A549 (cell line): Measurements from ENCODE around the gene HBZ. TPM values are rescaled to one million over a fixed set of nuclear protein-coding genes. Genes with fewer than 3 reads are reported as not detected.

Experiments
- ATAC-seq, 2 experiments: fragments of 200-7000 bp in 1 of 2; fragments of >200 bp in 1 of 2; cut with Nextera tagmentation in 1 of 2; cut with Tn5 transposase in 1 of 2; 3 replicates each; pipeline versions ENCODE4 v1.8.0 to v1.9.1; 2018 to 2020; ENCODE audit warnings: mild to moderate bottlenecking in 1 of 2, moderate library complexity in 1 of 2
- CTCF ChIA-PET: fragments of 300-600 bp; sonication (Branson Sonifier 250); formaldehyde crosslinking; extraction: SDS; loops from one replicate; lab custom pipeline; 2021; ENCODE audit warnings: antibody characterized with exemption, inconsistent platforms; lab: Yijun Ruan, JAX
- POLR2A ChIA-PET: fragments of 350-600 bp; formaldehyde crosslinking; extraction: SDS; loops from one replicate; lab custom pipeline; 2021; ENCODE audit warnings: antibody characterized with exemption, inconsistent platforms; lab: Yijun Ruan, JAX
- DNase-seq, 2 experiments: peaks; one replicate each; pipeline versions ENCODE4 v3.0.0 to v3.0.0-alpha.2; 2011 to 2016; ENCODE audit warnings: low read depth in 1 of 2, low spot score in 1 of 2
- FAIRE-seq: peaks from 2 replicates; lab custom pipeline; 2011; peaks lifted over from hg19 to GRCh38; lab: Jason Lieb, UNC
- H3K27ac ChIP-seq, 2 experiments: fragments of >200 bp; sonication (Bioruptor Twin); formaldehyde crosslinking; 3 replicates each; pipeline ENCODE4 v1.5.1; 2016 to 2017
- H3K4me1 ChIP-seq: fragments of >200 bp; sonication (Bioruptor Twin); formaldehyde crosslinking; 3 replicates; pipeline ENCODE4 v1.6.1; 2016
- H3K4me2 ChIP-seq: fragments of >200 bp; sonication (Bioruptor Twin); formaldehyde crosslinking; 3 replicates; pipeline ENCODE4 v1.6.1; 2016
- H3K4me3 ChIP-seq: fragments of >200 bp; sonication (Bioruptor Twin); formaldehyde crosslinking; 3 replicates; pipeline ENCODE4 v1.5.1; 2016
- H3K9me3 ChIP-seq: fragments of >200 bp; sonication (Bioruptor Twin); formaldehyde crosslinking; 3 replicates; pipeline ENCODE4 v1.6.1; 2016
- CBX2 ChIP-seq: fragments of 200-600 bp; sonication (generic); IDR thresholded peaks from 2 replicates; pipeline ENCODE4 v1.6.1; 2016; ENCODE audit warnings: low read depth, mild to moderate bottlenecking, borderline replicate concordance
- CHD4 ChIP-seq: fragments of 200-600 bp; sonication (generic); IDR thresholded peaks from 2 replicates; pipeline ENCODE4 v1.6.1; 2016; ENCODE audit warnings: antibody characterized with exemption, mild to moderate bottlenecking, borderline replicate concordance
- ESRRA ChIP-seq: fragments of 150-350 bp; IDR thresholded peaks from 2 replicates; pipeline ENCODE4 v1.6.1; 2014; ENCODE audit warnings: mild to moderate bottlenecking, low read length, borderline replicate concordance
- JUN ChIP-seq, 2 experiments: fragments of >200 bp; sonication (Bioruptor Twin); formaldehyde crosslinking; IDR thresholded peaks; 2 replicates in 1 of 2; 3 replicates in 1 of 2; pipeline ENCODE4 v1.6.1; 2016 to 2017
- JUNB ChIP-seq: fragments of >200 bp; sonication (Bioruptor Twin); formaldehyde crosslinking; IDR thresholded peaks from 2 replicates; pipeline ENCODE4 v1.6.1; 2016
- KDM5A ChIP-seq: fragments of 200-600 bp; sonication (generic); IDR thresholded peaks from 2 replicates; pipeline ENCODE4 v1.6.1; 2016; ENCODE audit warnings: antibody characterized with exemption, mild to moderate bottlenecking
- MAFK ChIP-seq: fragments of 450-650 bp; IDR thresholded peaks from 2 replicates; pipeline ENCODE4 v1.6.1; 2014; ENCODE audit not compliant: partially characterized antibody
- MAZ ChIP-seq: fragments of 150-350 bp; IDR thresholded peaks from 2 replicates; pipeline ENCODE4 v1.6.1; 2014; ENCODE audit warnings: antibody characterized with exemption, low read depth, low read length, borderline replicate concordance
- MYC ChIP-seq: IDR thresholded peaks from 2 replicates; pipeline ENCODE4 v1.6.1; 2012; ENCODE audit warnings: mild to moderate bottlenecking, inconsistent platforms, low read length, improper control_type of control experiment, borderline replicate concordance
- NFE2L2 ChIP-seq: fragments of 150-350 bp; conservative IDR thresholded peaks from 2 replicates; pipeline ENCODE4 v1.6.1; 2014; ENCODE audit warnings: low read length
- RARB ChIP-seq: fragments of 250-450 bp; sonication (Bioruptor Pico); IDR thresholded peaks from 2 replicates; pipeline ENCODE4 v1.8.0; 2021; ENCODE audit warnings: mild to moderate bottlenecking, moderate library complexity
- RCOR1 ChIP-seq: fragments of 150-350 bp; IDR thresholded peaks from 2 replicates; pipeline ENCODE4 v1.6.1; 2014; ENCODE audit warnings: antibody characterized with exemption, low read length, low read depth
- RNF2 ChIP-seq: fragments of 200-600 bp; sonication (generic); IDR thresholded peaks from 2 replicates; pipeline ENCODE4 v1.6.1; 2016; ENCODE audit warnings: low read depth, mild to moderate bottlenecking, antibody characterized with exemption, moderate library complexity, borderline replicate concordance
- SMC3 ChIP-seq: fragments of >200 bp; sonication (Bioruptor Twin); formaldehyde crosslinking; IDR thresholded peaks from 3 replicates; pipeline ENCODE4 v1.6.1; 2018; ENCODE audit warnings: inconsistent platforms
- TP53 ChIP-seq: fragments of 250-450 bp; sonication (Bioruptor Pico); IDR thresholded peaks from 2 replicates; pipeline ENCODE4 v1.5.0; 2021; ENCODE audit warnings: mild to moderate bottlenecking, moderate library complexity
- WGBS: methylation state at CpG from one replicate; pipeline ENCODE4 v1.1.6; 2017; ENCODE audit errors: missing lambda C conversion rate; 5-methylcytosine and 5-hydroxymethylcytosine counted together
- polyA plus RNA-seq, 4 experiments: library from polyadenylated mRNA; depleted of rRNA in 3 of 4; stranded (reverse); fragments of >200 nt; fragmentation: RNase III in 1 of 4; extraction: RNeasy Plus Mini Kit Qiagen cat#74134 plus additional on column Dnase treatment in 1 of 4; gene quantifications; 2 replicates in 3 of 4; 3 replicates in 1 of 4; pipeline ENCODE4 v1.2.3, GENCODE V29; 2011 to 2017
- TF ChIP-seq, protein P1 (sequence below): IDR thresholded peaks from 2 replicates; pipeline ENCODE4 v1.6.1; 2012
- TF ChIP-seq, protein P2 (sequence below): IDR thresholded peaks from 2 replicates; pipeline ENCODE4 v1.6.1; 2012
- TF ChIP-seq, protein P3 (sequence below): fragments of 250-450 bp; sonication (Bioruptor Pico); IDR thresholded peaks from 2 replicates; pipeline ENCODE4 v1.5.0; 2020; ENCODE audit warnings: low read depth, mild to moderate bottlenecking, moderate library complexity
- TF ChIP-seq, protein P4 (sequence below): fragments of >200 bp; sonication (Bioruptor Twin); formaldehyde crosslinking; IDR thresholded peaks from 3 replicates; pipeline ENCODE4 v1.5.1; 2016
- TF ChIP-seq, protein P5 (sequence below): IDR thresholded peaks from 2 replicates; pipeline ENCODE4 v1.6.1; 2012; ENCODE audit warnings: low read depth, borderline replicate concordance

Gene HBZ
- polyA plus RNA-seq, 2 of the 4 experiments (the other 2 are of a cell fraction) = not detected

DNA sequence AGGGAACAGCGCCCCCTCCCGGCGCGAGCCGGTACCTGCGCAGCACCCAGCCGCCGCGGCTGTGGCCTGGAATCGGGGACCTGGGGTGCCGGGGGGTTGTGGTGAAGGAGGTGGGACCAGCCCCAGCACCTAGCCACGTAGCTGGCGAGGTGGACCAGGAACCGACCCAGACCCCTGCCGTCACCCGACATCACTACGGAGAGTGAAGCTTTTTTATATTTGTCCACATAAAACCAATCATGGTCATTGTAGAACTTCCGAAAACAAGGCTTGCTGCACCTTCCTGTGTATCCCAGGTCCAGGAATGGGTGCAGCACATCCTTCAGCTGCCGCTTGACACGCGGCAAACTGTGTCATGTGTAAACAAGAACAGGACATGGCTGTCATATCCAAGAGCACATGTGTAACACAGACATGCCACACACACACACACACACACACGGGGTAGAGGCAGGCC is 29.1 kb downstream of the HBZ start (continued):
- TF ChIP-seq MAZ (no peak), MAFK (no peak), RNF2 (no peak), NFE2L2 (no peak), JUN (IDR thresholded peaks at IDR 0.05) (peak in 1 of 2 experiments; percentile 23; a peak in 1 of 5 replicates), RCOR1 (no peak), MYC (no peak)
- TF ChIP-seq, protein P1, sequence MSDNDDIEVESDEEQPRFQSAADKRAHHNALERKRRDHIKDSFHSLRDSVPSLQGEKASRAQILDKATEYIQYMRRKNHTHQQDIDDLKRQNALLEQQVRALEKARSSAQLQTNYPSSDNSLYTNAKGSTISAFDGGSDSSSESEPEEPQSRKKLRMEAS = no peak
- TF ChIP-seq, protein P2, sequence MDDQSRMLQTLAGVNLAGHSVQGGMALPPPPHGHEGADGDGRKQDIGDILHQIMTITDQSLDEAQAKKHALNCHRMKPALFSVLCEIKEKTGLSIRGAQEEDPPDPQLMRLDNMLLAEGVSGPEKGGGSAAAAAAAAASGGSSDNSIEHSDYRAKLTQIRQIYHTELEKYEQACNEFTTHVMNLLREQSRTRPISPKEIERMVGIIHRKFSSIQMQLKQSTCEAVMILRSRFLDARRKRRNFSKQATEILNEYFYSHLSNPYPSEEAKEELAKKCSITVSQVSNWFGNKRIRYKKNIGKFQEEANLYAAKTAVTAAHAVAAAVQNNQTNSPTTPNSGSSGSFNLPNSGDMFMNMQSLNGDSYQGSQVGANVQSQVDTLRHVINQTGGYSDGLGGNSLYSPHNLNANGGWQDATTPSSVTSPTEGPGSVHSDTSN = no peak
- TF ChIP-seq, protein P3, sequence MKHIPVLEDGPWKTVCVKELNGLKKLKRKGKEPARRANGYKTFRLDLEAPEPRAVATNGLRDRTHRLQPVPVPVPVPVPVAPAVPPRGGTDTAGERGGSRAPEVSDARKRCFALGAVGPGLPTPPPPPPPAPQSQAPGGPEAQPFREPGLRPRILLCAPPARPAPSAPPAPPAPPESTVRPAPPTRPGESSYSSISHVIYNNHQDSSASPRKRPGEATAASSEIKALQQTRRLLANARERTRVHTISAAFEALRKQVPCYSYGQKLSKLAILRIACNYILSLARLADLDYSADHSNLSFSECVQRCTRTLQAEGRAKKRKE (CRISPR knock-in tag) = no peak
- TF ChIP-seq, protein P4, sequence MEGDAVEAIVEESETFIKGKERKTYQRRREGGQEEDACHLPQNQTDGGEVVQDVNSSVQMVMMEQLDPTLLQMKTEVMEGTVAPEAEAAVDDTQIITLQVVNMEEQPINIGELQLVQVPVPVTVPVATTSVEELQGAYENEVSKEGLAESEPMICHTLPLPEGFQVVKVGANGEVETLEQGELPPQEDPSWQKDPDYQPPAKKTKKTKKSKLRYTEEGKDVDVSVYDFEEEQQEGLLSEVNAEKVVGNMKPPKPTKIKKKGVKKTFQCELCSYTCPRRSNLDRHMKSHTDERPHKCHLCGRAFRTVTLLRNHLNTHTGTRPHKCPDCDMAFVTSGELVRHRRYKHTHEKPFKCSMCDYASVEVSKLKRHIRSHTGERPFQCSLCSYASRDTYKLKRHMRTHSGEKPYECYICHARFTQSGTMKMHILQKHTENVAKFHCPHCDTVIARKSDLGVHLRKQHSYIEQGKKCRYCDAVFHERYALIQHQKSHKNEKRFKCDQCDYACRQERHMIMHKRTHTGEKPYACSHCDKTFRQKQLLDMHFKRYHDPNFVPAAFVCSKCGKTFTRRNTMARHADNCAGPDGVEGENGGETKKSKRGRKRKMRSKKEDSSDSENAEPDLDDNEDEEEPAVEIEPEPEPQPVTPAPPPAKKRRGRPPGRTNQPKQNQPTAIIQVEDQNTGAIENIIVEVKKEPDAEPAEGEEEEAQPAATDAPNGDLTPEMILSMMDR = peak; percentile 90; the same call in 2 of the 3 replicates

DNA sequence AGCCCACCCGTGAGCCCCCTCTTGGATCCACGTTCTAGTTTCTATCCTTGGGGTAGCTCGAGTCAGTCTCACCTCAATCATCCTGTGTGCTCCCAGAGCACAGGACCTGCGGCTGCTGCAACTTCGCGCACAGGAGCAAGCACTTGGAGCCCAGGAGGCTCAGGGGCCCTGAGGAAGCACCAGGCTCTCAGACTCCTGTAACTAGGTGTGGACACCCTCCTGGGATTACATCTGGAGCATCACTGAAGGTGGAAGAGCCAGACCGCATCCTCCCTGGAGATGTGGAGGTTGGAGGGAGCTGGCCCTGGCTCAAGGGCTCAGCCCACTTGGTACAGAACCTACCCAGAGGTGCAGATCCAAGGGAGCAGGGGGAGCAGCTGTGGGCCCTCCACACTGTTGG is 30.6 kb downstream of the HBZ start:
- no peak for DNase-seq
- CTCF ChIA-PET = interaction anchor here (0.6 to 5.8 kb wide), 9 partner anchors 9 to 226 kb away, joined by 3 to 104 read pairs (median 37); partner anchors contain the start of gene HBM
- ATAC-seq = peak in 1 of 2 experiments; percentile 9; a peak in 1 of 6 replicates
- 82% methylated on average over 7 of the region's 7 CpGs for WGBS
- Histone ChIP-seq H3K27ac (no peak overlapping the region), H3K4me1 (peaks cover 9% of the 10 kb centered on the region; the same call in 1 of the 3 replicates), H3K4me3 (no peak overlapping the region), H3K4me2 (no peak overlapping the region), H3K9me3 (no peaks in the 10 kb centered on the region)
- no peak for TF ChIP-seq RCOR1
- no peak for TF ChIP-seq CBX2
- TF ChIP-seq, protein P5, sequence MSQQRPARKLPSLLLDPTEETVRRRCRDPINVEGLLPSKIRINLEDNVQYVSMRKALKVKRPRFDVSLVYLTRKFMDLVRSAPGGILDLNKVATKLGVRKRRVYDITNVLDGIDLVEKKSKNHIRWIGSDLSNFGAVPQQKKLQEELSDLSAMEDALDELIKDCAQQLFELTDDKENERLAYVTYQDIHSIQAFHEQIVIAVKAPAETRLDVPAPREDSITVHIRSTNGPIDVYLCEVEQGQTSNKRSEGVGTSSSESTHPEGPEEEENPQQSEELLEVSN = no peak
- FAIRE-seq = no peak
- POLR2A ChIA-PET = interaction anchor here (0.7 kb wide), 1 partner anchor 50 kb away, joined by 7 read pairs; no protein-coding TSS in a partner anchor

DNA sequence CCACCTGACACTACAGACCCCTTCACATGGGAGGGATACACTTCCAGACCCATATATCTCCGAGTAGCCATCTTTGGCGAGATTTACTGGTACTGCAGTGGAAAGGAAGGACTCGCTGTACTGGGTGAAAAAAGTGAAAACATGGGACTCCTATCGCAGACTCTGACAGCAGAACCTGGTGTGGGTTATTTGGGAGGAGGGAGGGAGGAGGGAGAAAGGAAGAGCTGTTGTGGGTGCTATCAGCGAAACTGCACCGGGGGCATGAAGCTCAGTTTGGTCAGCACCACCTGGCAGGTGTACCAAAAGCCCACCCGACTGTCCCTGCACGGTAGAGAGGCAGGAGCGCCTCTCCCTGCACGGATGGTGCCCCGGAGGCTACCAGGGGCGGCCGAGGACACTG is 32.8 kb downstream of the HBZ start:
- Histone ChIP-seq H3K4me1 (peaks cover 9% of the 10 kb centered on the region; the same call in 1 of the 3 replicates), H3K27ac (no peak overlapping the region), H3K4me2 (no peak overlapping the region), H3K4me3 (no peak overlapping the region), H3K9me3 (no peaks in the 10 kb centered on the region)
- CTCF ChIA-PET = interaction anchor here (0.8 kb wide), 1 partner anchor 9 kb away, joined by 3 read pairs; no protein-coding TSS in a partner anchor
- ATAC-seq (no peak), FAIRE-seq (no peak), DNase-seq (no peak)
- no peak for TF ChIP-seq RCOR1
- no peak for TF ChIP-seq RARB
- TF ChIP-seq SMC3 = no peak
- TF ChIP-seq KDM5A = no peak
- no peak for TF ChIP-seq JUNB
- TF ChIP-seq, protein P2 = no peak
- TF ChIP-seq TP53 (CRISPR knock-in tag) = no peak
- no peak for TF ChIP-seq CHD4
- TF ChIP-seq, protein P4 = no peak
- no peak for TF ChIP-seq NFE2L2
- TF ChIP-seq ESRRA = no peak
- TF ChIP-seq, protein P3 (CRISPR knock-in tag) = no peak
- 88% methylated on average over 13 of the region's 13 CpGs for WGBS
- POLR2A ChIA-PET = interaction anchor here (0.6 kb wide), 1 partner anchor 15 kb away, joined by 8 read pairs; no protein-coding TSS in a partner anchor
